CD4-positive, alpha-beta T cell treated with Interferon gamma for 1 hour (primary cell): ENCODE measurements around the gene UFC1.
A peak's percentile ranks its signal among the peaks of the same experiment; 100 is the strongest.
"Not testable (repeated sequence)": the region's sequence is repeated elsewhere in the genome, so short reads cannot be mapped to it uniquely, and the experiment has no call there.

Experiments
- DNase-seq: peaks from one replicate; pipeline ENCODE4 v3.0.0-alpha.2; 2020

Gene UFC1

GRCh38 chr1:161153682-161154337 lies at the start of gene UFC1:
Gene UFC1 (plus strand): TSS chr1:161153978. CDS start chr1:161153998, 20 bp downstream.
- peak; percentile 88 for DNase-seq

GRCh38 chr1:161106431-161106830 lies 47.3 kb upstream of the UFC1 start:
- no peak for DNase-seq

GRCh38 chr1:161111117-161111516 lies 42.7 kb upstream of the UFC1 start:
- no peak for DNase-seq

GRCh38 chr1:161111527-161111926 lies 42.3 kb upstream of the UFC1 start:
- no peak for DNase-seq

GRCh38 chr1:161113915-161114314 lies 39.9 kb upstream of the UFC1 start:
- DNase-seq = no peak

GRCh38 chr1:161114556-161114955 lies 39.2 kb upstream of the UFC1 start:
- no peak for DNase-seq

GRCh38 chr1:161115132-161115711 lies 38.6 kb upstream of the UFC1 start:
- DNase-seq = no peak

GRCh38 chr1:161115961-161116360 lies 37.8 kb upstream of the UFC1 start:
- not testable (repeated sequence) for DNase-seq

GRCh38 chr1:161117759-161118581 lies 35.8 kb upstream of the UFC1 start, which contains the start of the genes NIT1 and PFDN2:
Gene NIT1 (plus strand): TSS chr1:161118105. CDS start chr1:161118177, 72 bp downstream.
Gene PFDN2 (minus strand): TSS chr1:161118037. CDS start chr1:161118026, 11 bp downstream.
- DNase-seq = peak; percentile 82

- DNase-seq = peak; percentile 68
These were observed 34.5 kb upstream of the UFC1 start for GRCh38 chr1:161119092-161119903.

GRCh38 chr1:161121042-161121650 lies 32.6 kb upstream of the UFC1 start:
- no peak for DNase-seq

- DNase-seq = no peak
These were observed 31.9 kb upstream of the UFC1 start for GRCh38 chr1:161121834-161122233.

GRCh38 chr1:161122967-161123366 lies 30.8 kb upstream of the UFC1 start:
- DNase-seq = no peak

GRCh38 chr1:161127649-161128048 lies 26.1 kb upstream of the UFC1 start:
- DNase-seq = no peak

- no peak for DNase-seq
These were observed 25.0 kb upstream of the UFC1 start for GRCh38 chr1:161128591-161129420.

GRCh38 chr1:161130266-161130665 lies 23.5 kb upstream of the UFC1 start:
- DNase-seq = no peak

- DNase-seq = no peak
These were observed 22.0 kb upstream of the UFC1 start for GRCh38 chr1:161131523-161132409.

GRCh38 chr1:161132410-161133219 lies 21.2 kb upstream of the UFC1 start, which contains the start of gene DEDD:
Gene DEDD (minus strand): TSS chr1:161132667. CDS start chr1:161124462, 8,205 bp downstream.
- DNase-seq = peak; percentile 95

- DNase-seq = no peak
These were observed 20.5 kb upstream of the UFC1 start for GRCh38 chr1:161133220-161133740.
